Activated naive CD8-positive, alpha-beta T cell treated with anti-CD3 and anti-CD28 coated beads, Interleukin-2, amount 50 U/mL, for 24 hours (primary cell): ENCODE measurements around the gene PBXIP1.
"Not testable (repeated sequence)": the region's sequence is repeated elsewhere in the genome, so short reads cannot be mapped to it uniquely, and the experiment has no call there.

ENCODE experiments used
- ATAC-seq: fragments of 150-1000 bp; cut with Tn5 transposase; one replicate; pipeline ENCODE4 v1.10.0; 2021
- DNase-seq: peaks from one replicate; pipeline ENCODE4 v3.0.0; 2021
- H3K27ac Mint-ChIP-seq: one replicate; pipeline ENCODE4 v1.8.0; 2021; ENCODE audit warnings: mild to moderate bottlenecking, mixed read lengths
- H3K27me3 Mint-ChIP-seq: one replicate; pipeline ENCODE4 v1.8.0; 2021; ENCODE audit warnings: mixed read lengths
- H3K36me3 Mint-ChIP-seq: one replicate; pipeline ENCODE4 v1.8.0; 2021; ENCODE audit warnings: low read depth, mixed read lengths
- H3K4me1 Mint-ChIP-seq: one replicate; pipeline ENCODE4 v1.8.0; 2021; ENCODE audit warnings: mixed read lengths
- H3K4me3 Mint-ChIP-seq: one replicate; pipeline ENCODE4 v1.8.0; 2021; ENCODE audit warnings: mild to moderate bottlenecking, moderate library complexity, mixed read lengths
- H3K9me3 Mint-ChIP-seq: one replicate; pipeline ENCODE4 v1.8.0; 2021; ENCODE audit warnings: mixed read lengths

Gene PBXIP1

DNA sequence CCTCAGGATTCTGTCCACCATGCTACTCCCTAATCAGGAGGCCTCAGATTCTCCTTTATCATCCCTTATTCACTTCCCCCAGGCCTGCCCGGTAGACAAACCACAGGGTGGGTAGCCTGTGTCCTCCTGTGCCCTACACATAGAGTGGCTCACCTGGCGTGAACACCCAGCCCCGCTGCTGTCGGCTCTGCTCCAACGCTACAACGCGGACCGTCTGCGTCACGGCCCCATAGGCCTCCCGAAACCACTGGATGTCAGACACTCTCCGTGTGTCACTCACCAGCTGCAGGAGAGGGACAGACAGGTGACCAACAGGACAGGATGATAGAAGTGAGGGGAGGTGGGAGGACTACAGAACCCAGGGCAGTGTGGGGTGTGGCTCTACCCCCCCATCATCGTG, 29.7 kb downstream of the PBXIP1 start:
- Mint-ChIP-seq H3K27me3 (no peaks in the 10 kb centered on the region), H3K27ac (no peak overlapping the region), H3K36me3 (peaks cover 17% of the 10 kb centered on the region), H3K4me1 (peaks cover 2% of the 10 kb centered on the region), H3K9me3 (no peaks in the 10 kb centered on the region), H3K4me3 (no peak overlapping the region)
- DNase-seq (no peak), ATAC-seq (no peak)

DNA sequence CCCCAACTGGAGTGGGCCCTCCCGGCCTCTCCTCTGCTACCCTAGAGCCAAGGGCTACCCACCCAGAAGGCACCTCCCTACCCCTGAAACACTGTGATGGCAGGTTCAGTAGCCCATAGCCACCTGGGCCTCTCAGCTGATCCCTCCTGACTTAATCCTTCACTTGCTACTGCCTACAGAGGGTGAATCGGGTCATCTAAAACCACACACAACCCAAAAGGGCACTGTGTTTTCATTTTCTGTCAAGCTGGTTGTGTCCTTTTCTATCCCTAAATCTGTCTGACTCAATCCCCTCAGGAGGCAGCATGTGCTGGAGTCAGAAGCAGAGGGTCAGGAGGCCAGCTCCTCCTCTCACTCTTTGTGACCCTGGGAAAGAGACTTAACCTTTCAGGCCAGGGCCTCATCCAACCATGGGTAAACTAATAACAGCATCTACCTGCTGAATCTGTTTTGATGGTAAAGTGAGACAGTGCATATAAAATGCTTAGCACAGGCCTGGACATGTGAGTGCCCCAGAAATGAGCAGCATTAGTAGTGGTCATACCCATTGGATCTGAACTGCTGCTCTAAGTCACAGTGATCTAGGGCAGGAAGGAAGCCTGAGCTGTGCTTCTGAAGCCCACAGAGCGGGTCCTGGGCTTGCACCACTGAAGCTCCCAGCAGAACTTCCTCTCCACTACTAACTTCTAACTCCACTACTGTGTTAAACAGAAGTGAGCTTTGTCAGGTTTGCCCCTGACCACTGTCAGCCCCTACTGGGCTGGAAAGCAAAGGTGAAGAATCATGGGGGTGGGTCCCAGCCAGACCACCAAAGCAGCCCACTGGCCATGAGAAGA, 30.3 kb downstream of the PBXIP1 start:
- H3K36me3 Mint-ChIP-seq = peaks cover 17% of the 10 kb centered on the region
- ATAC-seq (peak; percentile 55), DNase-seq (no peak)
- no peak overlapping the region for H3K27ac Mint-ChIP-seq
- no peak overlapping the region for H3K4me3 Mint-ChIP-seq
- H3K4me1 Mint-ChIP-seq = peaks cover 2% of the 10 kb centered on the region
- no peaks in the 10 kb centered on the region for H3K9me3 Mint-ChIP-seq
- H3K27me3 Mint-ChIP-seq = no peaks in the 10 kb centered on the region

DNA sequence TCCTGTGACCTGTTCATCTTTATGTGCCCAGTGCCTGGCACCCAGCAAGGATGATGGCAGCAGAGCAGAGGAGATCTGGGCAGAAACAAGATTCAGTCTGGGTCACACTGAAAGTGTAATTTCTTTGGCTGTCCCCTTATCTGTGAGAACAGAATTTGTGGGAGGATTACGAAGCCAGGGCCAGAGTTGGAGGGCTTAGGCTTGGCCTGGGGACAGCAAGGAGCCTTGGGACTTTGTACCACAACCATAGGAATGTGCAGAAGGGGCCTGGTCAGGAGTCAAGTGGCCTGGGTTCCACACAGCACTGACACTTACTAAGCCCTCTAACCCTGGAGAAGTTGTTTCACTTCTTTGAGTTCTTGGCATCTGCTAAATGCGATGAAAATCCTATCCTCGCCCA, 32.2 kb downstream of the PBXIP1 start:
- no peak for ATAC-seq
- Mint-ChIP-seq H3K36me3 (peaks cover 15% of the 10 kb centered on the region), H3K27ac (no peak overlapping the region)

DNA sequence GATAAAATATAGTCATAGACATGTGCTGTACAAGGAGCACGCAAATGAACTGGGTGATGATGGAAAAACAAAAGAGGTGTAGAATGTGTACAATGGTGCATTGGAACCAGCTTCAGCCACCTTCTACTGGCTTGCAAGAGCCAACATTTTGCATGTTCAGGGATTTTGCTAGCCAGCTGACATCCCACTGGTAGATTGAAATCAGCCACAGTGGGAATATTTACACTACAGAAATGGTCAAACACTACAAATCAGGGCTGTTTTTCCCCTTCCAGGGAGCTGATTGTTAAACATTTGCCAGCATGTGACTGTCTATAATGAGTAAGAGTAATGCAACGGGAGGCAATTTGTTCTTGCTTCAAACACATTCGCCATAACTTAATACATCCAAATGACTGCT, 42.6 kb downstream of the PBXIP1 start:
- no peaks in the 10 kb centered on the region for H3K4me1 Mint-ChIP-seq
- H3K9me3 Mint-ChIP-seq = no peaks in the 10 kb centered on the region
- DNase-seq (no peak), ATAC-seq (no peak)
- H3K36me3 Mint-ChIP-seq = peaks cover 2% of the 10 kb centered on the region
- no peak overlapping the region for H3K4me3 Mint-ChIP-seq
- H3K27me3 Mint-ChIP-seq = no peaks in the 10 kb centered on the region
- H3K27ac Mint-ChIP-seq = no peak overlapping the region

More for the DNA sequence above, 32.2 kb downstream of the PBXIP1 start:
- no peaks in the 10 kb centered on the region for H3K27me3 Mint-ChIP-seq
- H3K9me3 Mint-ChIP-seq = no peaks in the 10 kb centered on the region
- H3K4me3 Mint-ChIP-seq = no peak overlapping the region
- peaks cover 2% of the 10 kb centered on the region for H3K4me1 Mint-ChIP-seq
- DNase-seq = no peak

GRCh38 chr1:154912755-154913154, 43.1 kb downstream of the PBXIP1 start:
- Mint-ChIP-seq H3K9me3 (no peaks in the 10 kb centered on the region), H3K27ac (no peak overlapping the region), H3K4me1 (no peaks in the 10 kb centered on the region), H3K36me3 (peaks cover 2% of the 10 kb centered on the region), H3K27me3 (no peaks in the 10 kb centered on the region), H3K4me3 (no peak overlapping the region)
- ATAC-seq (no peak), DNase-seq (no peak)

GRCh38 chr1:154911691-154912550, 44.0 kb downstream of the PBXIP1 start:
- Mint-ChIP-seq H3K27ac (no peak overlapping the region), H3K4me3 (no peak overlapping the region), H3K27me3 (no peaks in the 10 kb centered on the region), H3K36me3 (peaks cover 2% of the 10 kb centered on the region), H3K4me1 (no peaks in the 10 kb centered on the region), H3K9me3 (no peaks in the 10 kb centered on the region)
- DNase-seq = no peak
- no peak for ATAC-seq

GRCh38 chr1:154910851-154911250, 45.0 kb downstream of the PBXIP1 start:
- Mint-ChIP-seq H3K4me1 (no peaks in the 10 kb centered on the region), H3K9me3 (no peaks in the 10 kb centered on the region), H3K4me3 (no peak overlapping the region), H3K27me3 (no peaks in the 10 kb centered on the region), H3K27ac (no peak overlapping the region), H3K36me3 (peaks cover 2% of the 10 kb centered on the region)
- ATAC-seq (no peak), DNase-seq (no peak)

GRCh38 chr1:154908937-154909336, 47.0 kb downstream of the PBXIP1 start:
- no peak overlapping the region for H3K4me3 Mint-ChIP-seq
- no peaks in the 10 kb centered on the region for H3K9me3 Mint-ChIP-seq
- DNase-seq = no peak
- no peaks in the 10 kb centered on the region for H3K36me3 Mint-ChIP-seq
- no peak for ATAC-seq
- no peak overlapping the region for H3K27ac Mint-ChIP-seq
- no peaks in the 10 kb centered on the region for H3K4me1 Mint-ChIP-seq
- no peaks in the 10 kb centered on the region for H3K27me3 Mint-ChIP-seq

DNA sequence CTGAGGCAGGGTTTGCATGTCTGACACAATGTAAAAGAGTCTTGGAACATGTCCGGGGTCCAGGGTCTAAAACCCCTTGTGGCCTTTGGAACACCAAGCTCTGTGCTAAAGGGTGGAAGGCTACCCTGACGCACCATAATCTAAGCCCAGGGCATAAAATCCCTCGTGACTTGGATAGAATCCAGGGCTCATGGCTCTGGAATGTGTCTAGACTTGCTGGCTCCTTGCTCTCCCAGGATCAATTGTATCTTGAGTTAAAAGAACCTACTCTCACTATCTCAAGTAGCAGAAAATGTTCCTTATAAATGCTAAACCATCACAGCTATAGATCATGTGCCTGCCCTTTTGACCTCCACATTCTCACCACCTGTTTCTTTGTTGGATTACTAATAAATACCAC, 47.8 kb downstream of the PBXIP1 start:
- H3K4me1 Mint-ChIP-seq, H3K4me3 Mint-ChIP-seq, H3K36me3 Mint-ChIP-seq, H3K27ac Mint-ChIP-seq, DNase-seq, H3K27me3 Mint-ChIP-seq, H3K9me3 Mint-ChIP-seq, ATAC-seq: not testable (repeated sequence)

GRCh38 chr1:154906621-154907081, 49.2 kb downstream of the PBXIP1 start:
- no peaks in the 10 kb centered on the region for H3K36me3 Mint-ChIP-seq
- no peaks in the 10 kb centered on the region for H3K9me3 Mint-ChIP-seq
- H3K27ac Mint-ChIP-seq = no peak overlapping the region
- ATAC-seq = no peak
- H3K4me3 Mint-ChIP-seq = no peak overlapping the region
- no peaks in the 10 kb centered on the region for H3K27me3 Mint-ChIP-seq
- DNase-seq = no peak
- H3K4me1 Mint-ChIP-seq = no peaks in the 10 kb centered on the region

DNA sequence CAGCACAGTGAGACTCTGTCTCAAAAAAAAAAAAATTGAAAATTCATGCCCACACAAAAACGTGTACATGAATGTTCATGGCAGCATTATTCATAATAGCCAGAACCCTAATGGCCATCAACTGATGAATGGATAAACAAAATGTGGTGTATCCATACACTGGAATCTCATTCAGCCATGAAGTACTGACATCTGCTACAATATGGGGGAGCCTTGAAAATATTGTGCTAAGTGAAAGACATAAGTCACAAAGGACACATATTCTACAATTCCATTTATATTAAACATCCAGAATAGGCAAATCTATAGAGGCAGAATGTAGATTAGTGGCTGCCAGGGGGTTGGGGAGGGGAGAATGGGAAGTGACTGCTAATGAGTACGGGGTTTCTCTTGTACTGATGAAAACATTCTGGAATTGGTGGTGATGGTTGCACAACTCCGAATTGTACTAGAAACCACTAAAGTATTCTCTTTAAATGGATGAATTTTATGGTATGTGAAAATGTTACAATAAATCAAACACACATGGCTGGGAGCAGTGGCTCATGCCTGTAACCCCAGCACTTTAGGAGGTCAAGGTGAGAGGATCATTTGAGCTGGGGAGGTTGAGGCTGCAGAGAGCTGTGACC, 52.8 kb downstream of the PBXIP1 start:
- Mint-ChIP-seq H3K4me1 (no peaks in the 10 kb centered on the region), H3K27me3 (no peaks in the 10 kb centered on the region), H3K27ac (no peak overlapping the region), H3K36me3 (no peaks in the 10 kb centered on the region), H3K4me3 (no peak overlapping the region), H3K9me3 (no peaks in the 10 kb centered on the region)
- ATAC-seq (no peak), DNase-seq (no peak)

- Mint-ChIP-seq H3K9me3 (no peaks in the 10 kb centered on the region), H3K4me3 (no peak overlapping the region), H3K27me3 (no peaks in the 10 kb centered on the region), H3K27ac (no peak overlapping the region), H3K4me1 (no peaks in the 10 kb centered on the region), H3K36me3 (no peaks in the 10 kb centered on the region)
- ATAC-seq (no peak), DNase-seq (no peak)
Observed at GRCh38 chr1:154901591-154901990, 54.3 kb downstream of the PBXIP1 start.

DNA sequence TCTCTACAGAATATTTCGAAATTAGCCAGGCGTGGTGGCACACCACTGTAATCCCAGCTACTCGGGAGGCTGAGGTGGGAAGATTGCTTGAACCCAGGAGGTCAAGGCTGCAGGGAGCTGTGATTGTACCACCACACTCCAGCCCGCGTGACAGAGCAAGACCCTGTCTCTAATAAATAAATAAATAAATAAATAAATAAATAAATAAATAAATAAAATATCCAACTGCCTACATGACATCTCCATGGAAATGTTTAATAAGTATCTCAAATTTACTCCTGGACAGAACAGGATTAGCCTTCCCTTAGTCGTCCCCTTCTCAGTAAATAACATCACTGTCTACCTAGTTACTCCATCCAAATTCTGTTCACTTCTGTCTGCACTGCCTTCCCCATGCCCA, 56.9 kb downstream of the PBXIP1 start:
- H3K4me1 Mint-ChIP-seq = no peaks in the 10 kb centered on the region
- ATAC-seq (no peak), DNase-seq (no peak)
- H3K27ac Mint-ChIP-seq = no peak overlapping the region
- no peaks in the 10 kb centered on the region for H3K36me3 Mint-ChIP-seq
- H3K4me3 Mint-ChIP-seq = no peak overlapping the region
- H3K27me3 Mint-ChIP-seq = no peaks in the 10 kb centered on the region
- no peaks in the 10 kb centered on the region for H3K9me3 Mint-ChIP-seq

GRCh38 chr1:154896771-154897286, 59.1 kb downstream of the PBXIP1 start:
- DNase-seq (no peak), ATAC-seq (no peak)
- Mint-ChIP-seq H3K27ac (no peak overlapping the region), H3K27me3 (no peaks in the 10 kb centered on the region), H3K9me3 (no peaks in the 10 kb centered on the region), H3K4me3 (no peak overlapping the region), H3K36me3 (no peaks in the 10 kb centered on the region), H3K4me1 (peaks cover 2% of the 10 kb centered on the region)
